T1000 (cell line): Measurements from ENCODE around the gene CRKL.
"Not testable (repeated sequence)": the region's sequence is repeated elsewhere in the genome, so short reads cannot be mapped to it uniquely, and the experiment has no call there.

ENCODE experiments used
- DNase-seq: peaks from one replicate; lab custom pipeline; 2025; ENCODE audit warnings: mixed read lengths; lab: John Stamatoyannopoulos, UW

Gene CRKL

GRCh38 chr22:20901093-20902033 lies 15.8 kb upstream of the CRKL start:
- not testable (repeated sequence) for DNase-seq

- no peak for DNase-seq
Measured at GRCh38 chr22:20903093-20903492, 14.1 kb upstream of the CRKL start.

- DNase-seq: peak; percentile 52
Measured at GRCh38 chr22:20904008-20904979, 12.9 kb upstream of the CRKL start.

DNA sequence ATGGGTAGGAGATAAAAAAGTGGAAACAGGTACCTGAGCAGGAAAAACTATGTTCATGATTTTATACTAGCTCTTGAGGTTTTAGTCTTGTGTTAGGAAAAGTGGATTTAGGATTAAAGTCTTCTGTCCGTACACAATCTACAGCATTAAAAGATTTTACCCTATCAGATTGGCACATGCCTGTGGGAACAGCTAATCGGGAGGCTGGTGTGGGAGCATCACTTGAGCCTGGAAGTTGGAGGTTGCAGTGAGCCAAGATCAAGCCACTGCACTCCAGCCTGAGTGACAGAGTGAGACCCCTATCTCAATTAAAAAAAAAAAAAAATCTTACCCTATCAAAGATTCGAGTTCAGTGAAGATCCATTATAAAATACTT lies 12.2 kb upstream of the CRKL start:
- no peak for DNase-seq

DNA sequence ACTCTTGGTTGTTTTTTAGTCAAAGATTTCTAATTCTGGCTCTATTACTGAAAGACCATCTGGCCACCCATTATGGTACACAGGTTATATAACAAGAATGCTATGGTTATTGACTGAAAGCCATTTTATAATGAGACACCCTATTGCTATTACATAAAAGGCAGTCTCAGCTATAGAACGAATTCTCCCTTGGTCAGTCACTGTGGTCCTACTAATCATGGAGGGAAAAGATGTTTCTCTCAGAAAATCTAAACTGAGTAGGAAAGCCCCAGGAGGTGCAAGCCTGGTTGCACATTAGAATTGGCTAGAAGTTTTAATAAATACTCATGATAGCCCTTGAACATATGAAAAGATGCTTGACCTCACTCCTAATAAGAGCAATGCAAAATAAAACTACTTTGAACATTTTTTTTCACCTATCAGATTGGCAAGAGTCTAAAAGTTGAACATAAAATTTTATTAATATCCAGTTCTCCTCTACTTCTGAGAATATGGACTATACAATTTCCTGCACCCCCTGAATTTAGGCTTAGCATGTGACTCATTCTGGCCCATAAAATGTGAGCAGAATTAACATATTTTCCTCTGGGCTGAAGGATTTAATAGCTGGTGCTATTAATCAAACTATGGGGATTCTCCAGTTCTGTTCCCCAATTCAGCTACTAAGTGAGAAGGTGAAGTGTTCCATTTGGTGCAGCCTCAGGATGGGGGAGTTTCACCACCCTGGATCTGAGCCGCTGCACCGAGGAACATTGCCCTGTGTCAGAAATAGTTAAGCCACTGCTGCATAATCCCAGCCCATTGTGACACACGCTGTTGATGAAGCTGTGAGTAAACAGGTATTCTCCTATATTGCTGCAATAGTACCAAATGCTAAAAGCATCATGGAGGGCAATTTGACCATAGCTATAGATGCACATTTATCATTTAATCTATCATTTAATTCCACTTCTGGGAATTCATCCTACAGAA lies 11.5 kb upstream of the CRKL start:
- no peak for DNase-seq

GRCh38 chr22:20906387-20906767 lies 10.8 kb upstream of the CRKL start:
- no peak for DNase-seq

DNA sequence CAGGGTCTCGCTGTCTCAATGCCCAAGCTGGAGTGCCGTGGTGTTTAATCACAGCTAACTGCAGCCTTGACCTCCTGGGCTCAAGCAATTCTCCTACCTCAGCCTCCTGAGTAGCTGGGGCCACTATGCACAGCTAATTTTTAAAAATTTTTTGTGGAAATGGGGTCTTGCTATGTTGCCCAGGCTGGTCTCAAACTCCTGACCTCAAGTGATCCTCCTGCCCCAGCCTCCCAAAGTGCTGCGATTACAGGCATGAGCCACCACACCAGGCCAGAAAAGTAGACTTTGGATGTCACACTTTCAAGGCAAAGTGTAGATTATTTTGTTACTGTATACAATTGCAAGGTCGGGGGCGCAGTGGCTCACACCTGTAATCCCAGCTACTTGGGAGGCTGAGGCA lies 8.5 kb upstream of the CRKL start:
- DNase-seq: not testable (repeated sequence)

- no peak for DNase-seq
Measured at GRCh38 chr22:20909543-20910303, 7.5 kb upstream of the CRKL start.

- no peak for DNase-seq
Measured at GRCh38 chr22:20912494-20912893, 4.7 kb upstream of the CRKL start.

GRCh38 chr22:20918663-20919218 lies 1.5 kb downstream of the CRKL start:
- DNase-seq: no peak

DNA sequence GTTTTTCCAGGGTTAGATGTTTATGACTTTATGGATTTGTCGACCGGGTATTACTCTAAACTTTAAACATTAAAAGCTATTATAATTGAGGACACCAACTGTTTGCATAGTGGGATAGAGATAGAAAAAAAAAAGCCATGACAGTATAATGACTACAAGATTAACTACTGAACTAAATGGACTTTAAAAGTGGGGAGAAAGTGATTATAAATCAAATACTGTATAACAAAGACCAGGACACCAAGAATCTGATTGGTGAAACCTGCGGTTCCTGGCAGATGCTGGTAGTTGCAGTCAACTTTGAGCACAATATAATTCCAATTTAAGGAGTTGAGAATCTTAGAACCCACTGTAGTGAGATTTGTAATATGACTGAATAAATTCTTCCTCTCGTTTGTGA lies 2.5 kb downstream of the CRKL start:
- DNase-seq: no peak

DNA sequence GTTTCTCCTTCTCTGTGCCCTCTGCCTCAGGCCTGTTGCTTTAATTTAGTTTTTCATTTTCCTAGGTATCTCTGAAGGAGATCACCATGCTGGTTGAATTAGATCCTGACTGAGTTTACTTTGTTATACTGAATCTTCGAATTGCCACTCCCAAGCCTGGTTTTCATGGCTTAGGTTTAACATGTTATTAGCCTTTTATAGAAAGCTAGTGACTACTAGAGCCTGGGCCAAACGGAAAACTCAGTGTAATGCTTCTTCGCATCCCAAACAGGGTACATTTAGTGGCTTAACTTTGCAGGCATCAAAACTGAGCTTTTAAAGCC lies 3.6 kb downstream of the CRKL start:
- DNase-seq: no peak

- no peak for DNase-seq
Measured at GRCh38 chr22:20922141-20922751, 5.0 kb downstream of the CRKL start.

DNA sequence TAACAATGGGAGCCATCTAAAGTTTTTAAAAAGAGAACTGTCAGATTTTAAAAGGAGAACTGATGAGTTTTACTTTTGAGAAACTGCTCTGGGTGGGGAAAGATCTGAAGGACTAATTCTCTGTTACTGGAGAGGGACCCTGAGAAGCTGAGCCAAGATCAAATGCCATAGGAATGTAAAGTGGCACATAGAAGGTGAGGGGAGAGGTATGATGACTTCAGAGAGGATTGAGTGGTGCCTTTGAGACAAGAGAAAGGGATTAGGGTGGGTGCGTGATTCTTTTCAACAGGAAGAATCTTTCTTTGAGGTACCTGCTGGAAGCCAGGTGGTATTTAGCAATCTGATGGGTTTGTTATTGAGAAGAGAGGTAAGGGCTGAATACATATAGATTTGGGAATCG lies 9.0 kb downstream of the CRKL start:
- DNase-seq: no peak

- no peak for DNase-seq
Measured at GRCh38 chr22:20927940-20928572, 10.8 kb downstream of the CRKL start.

GRCh38 chr22:20928573-20928967 lies 11.4 kb downstream of the CRKL start:
- DNase-seq: no peak

GRCh38 chr22:20930004-20930403 lies 12.8 kb downstream of the CRKL start:
- DNase-seq: no peak

- DNase-seq: not testable (repeated sequence)
Measured at GRCh38 chr22:20930435-20930834, 13.2 kb downstream of the CRKL start.

DNA sequence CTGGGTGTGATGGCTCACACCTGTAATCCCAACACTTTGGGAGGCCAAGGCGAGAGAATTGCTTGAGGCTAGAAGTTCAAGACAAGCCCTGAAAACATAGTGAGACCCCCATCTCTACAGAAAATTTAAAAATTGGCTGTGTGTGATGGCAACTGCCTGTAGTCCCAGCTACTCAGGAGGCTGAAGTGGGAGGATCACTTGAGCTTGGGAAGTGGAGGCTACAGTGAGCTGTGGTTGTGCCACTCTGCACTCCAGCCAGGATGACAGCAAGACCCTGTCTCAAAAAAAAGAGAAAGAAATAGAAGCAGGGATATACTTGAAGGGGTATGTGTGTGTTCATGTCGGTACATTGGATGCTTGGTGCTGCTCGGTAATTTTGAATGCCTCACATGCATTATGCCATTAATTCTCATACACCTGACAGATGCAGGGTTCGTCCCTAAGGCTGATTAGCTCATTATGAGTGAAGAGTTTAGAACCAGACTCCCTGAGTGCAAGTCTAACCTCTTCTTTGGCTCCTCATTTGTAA lies 14.0 kb downstream of the CRKL start:
- no peak for DNase-seq
